HG03108 (cell line): ENCODE measurements around the gene LLGL1.
"Not testable (repeated sequence)": the region's sequence is repeated elsewhere in the genome, so short reads cannot be mapped to it uniquely, and the experiment has no call there.

Experiments
- ATAC-seq: cut with Tn5 transposase; IDR thresholded peaks from one replicate; pipeline ENCODE4 v1.9.1; 2021; ENCODE audit warnings: moderate library complexity; ENCODE audit not compliant: unreplicated experiment

The LLGL1 gene

DNA sequence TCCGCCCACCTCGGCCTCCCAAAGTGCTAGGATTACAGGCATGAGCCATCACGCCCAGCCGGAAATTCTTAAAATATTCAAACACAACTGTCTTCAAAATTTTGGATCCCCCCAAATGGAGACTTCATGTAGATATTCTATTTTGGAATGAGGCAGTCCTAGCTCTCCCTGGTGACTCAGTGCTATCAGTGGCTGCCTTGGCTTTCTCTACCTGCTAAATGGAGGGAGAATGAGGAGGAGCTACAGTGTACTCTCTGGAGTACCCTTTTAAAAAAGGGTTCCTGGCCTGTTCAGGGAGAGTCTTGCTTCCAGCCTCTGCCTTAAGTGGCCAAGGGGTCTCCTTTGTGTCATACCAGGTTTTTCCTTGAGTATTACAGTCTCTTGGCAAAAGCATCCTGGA, 31.0 kb upstream of the LLGL1 start:
- ATAC-seq, result no peak

DNA sequence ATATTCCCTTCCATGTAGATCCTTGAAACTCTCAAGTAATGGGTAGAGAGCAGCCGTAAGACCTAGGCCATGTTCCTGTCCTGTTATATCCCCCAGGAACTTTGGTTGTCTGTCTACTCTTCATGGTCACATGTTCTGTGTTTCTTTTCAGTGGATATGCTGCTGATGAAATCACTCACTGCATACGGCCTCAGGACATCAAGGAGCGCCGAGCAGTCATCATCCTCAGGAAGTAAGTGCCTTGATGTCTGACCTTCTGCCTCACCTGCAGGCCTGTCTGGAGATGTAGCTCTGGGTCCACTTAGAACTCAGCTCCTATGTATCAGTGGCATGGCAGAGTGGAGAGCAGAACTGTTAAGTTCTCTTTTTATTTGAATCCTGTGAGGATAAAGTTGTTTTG, 30.6 kb upstream of the LLGL1 start:
- no peak for ATAC-seq

DNA sequence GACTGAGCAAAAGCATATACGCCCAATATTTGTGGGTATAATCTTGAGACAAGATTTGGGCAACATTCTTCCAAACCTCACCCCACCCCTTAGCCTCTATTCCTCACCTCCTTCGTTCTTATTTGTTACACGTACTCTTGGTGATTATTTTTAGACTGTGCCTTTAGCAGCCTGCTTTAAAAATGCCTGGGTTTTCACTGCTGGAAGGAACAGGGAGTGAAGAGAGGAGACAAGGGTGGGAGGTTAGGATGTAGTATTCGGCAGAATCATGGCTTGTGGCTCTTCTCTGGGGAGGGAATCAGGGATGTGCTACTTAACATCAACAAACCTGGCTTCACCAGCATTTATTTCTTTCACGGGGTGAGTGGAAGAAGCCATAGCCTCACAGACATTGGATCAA, 30.2 kb upstream of the LLGL1 start:
- no peak for ATAC-seq

DNA sequence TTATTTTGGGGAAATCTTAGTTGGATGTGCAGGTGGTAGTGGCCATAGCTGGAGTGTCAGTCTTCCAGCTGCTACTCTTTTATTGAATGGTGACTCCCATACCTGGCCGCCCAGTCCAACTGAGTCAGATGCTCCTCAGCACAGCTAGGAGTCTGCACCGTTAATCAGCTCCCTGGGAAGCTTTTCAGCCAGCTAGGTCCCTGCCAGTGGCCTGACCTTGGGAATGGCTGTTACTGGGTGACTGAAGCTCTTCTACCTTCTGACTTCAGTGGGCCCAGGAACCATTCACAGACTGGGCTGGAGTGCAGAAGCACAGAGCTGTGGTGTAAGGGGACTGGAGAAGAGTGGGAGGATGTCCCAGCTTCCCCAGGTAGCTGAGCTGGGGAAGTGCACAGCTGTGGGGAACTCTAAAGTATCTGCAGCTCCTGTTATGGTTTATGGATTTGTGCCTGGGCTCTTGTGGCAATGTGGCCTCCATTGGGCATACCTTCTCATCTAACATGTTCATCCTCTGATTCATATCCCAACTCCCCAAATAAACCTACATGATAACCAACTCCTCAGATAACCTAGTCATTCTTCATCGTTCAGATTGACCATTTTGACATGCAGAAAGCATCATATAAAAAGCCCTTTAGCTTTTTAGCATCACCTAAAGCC, 27.8 kb upstream of the LLGL1 start:
- no peak for ATAC-seq

DNA sequence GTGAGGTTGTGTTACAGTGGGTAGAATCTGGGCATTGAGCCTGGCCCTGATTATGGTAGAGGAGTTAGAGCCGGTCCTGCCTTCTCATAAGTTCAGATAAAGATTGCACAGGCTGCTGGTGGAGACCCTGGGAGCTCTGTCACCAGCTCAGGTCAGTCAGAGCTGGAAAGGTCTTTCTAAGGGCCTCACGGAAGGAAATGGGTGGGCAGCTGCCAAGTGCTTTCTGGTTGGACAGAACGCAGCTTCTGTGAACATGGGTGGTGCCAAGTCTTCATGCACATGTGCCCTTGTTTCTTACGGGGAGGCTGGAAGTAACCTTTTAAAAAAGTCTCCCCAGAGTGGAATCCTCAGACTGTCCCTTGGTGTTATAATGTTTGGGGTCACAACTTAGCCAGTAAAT, 26.9 kb upstream of the LLGL1 start:
- ATAC-seq, result no peak

DNA sequence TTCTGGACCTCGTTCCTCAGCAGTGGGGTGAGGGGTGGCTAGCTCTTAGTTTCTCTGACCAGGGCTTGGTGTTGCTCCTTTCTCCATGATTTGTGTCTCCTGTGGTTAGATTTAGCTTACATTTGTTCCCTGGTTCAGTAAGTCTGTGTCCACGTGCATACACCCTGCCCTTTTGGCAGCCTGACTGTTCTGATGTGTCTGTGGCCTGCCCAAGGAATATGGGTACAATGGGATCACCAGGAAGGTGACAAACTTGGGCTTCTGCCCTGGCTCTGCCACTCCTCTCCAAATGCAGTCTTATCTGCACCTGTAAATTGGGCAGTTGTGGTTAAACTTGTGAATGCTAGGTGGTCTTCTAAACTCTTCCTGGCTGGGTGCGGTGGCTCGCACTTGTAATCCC, 24.3 kb upstream of the LLGL1 start:
- no peak for ATAC-seq

DNA sequence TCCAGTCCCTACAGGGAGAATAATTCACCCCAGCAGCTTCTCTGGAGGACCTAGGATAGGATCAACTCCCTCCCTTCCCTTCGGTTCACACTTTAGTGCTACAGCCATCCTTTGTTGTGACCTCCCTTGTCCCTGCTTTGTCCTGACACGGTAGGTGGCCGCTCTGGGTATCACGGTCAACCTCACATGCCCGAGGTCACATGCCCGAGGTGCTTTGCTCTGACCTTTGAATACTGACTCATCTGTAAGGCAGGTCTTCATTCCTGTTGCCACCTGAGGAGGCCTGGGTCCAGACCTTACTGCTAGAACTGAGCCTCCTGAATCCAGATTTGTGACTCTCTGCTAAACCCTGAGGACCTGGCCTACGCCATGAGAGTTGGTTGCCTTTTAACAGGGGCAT, 22.1 kb upstream of the LLGL1 start:
- no peak for ATAC-seq

DNA sequence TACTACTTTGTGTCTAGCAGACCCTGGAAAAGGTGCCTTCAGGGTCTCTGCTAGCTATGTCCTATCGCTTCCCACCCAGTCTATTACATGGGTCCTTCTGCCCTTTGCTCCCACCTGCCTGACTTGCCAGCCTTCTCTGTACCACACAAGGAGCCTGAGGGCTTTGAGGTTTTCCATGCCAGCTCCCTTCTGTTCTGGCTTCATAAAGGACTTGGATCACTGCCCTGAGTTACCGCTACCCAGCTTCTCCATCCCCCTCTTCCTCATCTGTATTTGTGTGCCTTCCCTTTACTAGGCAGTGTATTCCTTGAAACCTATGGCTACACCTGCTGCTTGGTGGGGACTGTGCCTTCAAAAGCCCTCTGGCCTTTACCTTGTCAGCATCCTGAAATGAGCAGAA, 19.6 kb upstream of the LLGL1 start:
- ATAC-seq, result no peak

DNA sequence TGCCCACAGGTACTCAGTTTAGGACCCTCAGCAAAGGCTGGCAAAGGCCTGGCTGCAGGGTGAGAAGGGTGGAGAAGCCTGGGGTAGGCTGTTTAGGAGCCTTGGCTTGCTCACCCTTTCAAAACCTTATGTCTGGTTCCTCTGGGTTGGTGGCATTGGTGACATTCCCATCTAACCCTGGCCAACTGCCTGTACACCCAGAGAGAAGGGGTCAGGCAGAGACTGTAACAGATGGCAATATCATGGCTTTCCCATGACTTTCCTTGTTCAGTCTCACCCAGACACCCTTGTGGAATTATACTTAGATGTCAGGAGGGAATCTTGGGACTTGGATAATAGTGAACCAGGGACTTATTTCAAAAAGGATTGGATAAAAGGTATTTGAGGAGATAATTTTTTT, 18.5 kb upstream of the LLGL1 start:
- no peak for ATAC-seq

DNA sequence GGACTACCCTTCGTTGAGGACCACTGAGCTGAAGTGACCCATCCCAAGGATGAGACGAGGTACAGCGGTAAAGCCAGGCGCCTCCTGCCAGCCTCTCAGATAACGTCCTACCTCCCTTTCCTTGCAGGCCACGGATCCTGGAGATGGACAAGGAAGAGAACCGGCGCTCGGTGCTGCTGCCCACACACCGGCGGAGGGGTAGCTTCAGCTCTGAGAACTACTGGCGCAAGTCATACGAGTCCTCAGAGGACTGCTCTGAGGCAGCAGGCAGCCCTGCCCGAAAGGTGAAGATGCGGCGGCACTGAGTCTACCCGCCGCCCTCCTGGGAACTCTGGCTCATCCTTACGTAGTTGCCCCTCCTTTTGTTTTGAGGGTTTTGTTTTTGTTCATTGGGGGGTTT, 17.3 kb upstream of the LLGL1 start:
- ATAC-seq, result no peak

DNA sequence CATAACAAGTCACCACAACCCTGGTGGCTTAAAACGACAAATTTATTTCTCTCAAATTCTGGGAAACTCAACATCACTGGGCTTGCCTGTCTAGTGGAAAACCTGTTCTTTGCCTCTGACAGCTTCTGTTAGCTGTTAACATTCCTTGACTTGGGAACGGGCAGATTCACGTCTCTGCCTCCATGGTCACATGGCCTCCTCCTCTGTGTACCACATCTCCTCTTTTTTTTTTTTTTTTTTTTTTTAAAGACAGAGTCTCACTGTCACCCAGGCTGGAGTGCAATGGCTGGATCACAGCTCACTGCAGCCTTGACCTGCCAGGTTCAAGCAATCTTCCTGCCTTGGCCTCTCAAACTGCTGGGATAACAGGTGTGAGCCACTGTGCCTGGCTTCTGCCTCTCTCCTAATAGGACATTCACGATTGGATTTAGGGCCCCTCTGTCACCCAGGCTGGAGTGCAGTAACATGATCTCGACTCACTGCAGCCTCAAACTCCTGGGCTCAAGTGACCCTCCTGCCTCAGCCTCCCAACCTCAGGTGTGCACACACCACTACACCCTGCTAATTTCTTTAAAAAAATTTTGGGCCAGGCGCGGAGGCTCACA, 11.7 kb upstream of the LLGL1 start:
- no peak for ATAC-seq

DNA sequence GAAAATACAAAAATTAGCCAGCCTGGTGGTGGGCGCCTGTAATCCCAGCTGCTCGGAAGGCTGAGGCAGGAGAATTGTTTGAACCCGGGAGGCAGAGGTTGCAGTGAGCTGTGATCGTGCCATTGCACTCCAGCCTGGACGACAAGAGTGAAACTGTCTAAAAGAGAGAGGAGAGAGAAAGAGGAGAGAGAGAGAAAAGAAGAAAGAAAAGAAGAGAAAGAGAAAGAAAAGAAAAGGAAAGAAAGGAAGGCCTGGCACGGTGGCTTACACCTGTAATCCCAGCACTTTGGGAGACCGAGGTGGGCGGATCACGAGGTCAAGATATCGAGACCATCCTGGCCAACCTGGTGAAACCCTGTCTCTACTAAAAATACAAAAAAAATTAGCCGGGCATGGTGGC, 8.5 kb upstream of the LLGL1 start:
- ATAC-seq, result not testable (repeated sequence)

DNA sequence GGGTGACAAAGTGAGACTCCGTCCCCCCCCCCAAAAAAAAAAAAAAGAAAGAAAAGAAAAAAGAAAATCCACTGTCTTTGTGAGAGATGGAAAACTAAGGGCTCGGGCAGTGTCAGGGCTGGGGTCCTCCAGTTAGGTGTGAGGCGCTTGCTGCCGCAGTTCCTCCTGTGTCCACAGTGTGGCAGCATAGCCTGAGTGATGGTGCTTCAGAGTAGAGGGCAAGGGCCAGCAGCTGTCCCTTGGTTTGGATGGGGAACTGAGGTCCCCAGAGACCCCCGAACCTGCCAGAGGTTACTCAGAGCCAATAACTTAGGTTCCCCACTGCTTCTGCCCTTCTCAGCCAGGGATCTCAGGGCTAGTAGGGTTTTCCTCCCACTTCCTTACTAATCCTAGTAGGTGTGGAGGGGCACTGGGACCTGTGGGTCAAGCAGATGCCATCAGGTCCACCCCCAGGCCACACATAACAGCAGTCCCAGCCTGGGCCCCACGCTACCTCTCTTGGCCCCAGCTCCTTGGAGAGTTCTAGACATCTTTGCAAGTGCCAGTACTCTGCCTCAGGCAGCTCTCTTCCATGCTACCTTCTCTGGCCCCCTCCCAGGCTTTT, 7.9 kb upstream of the LLGL1 start:
- no peak for ATAC-seq

DNA sequence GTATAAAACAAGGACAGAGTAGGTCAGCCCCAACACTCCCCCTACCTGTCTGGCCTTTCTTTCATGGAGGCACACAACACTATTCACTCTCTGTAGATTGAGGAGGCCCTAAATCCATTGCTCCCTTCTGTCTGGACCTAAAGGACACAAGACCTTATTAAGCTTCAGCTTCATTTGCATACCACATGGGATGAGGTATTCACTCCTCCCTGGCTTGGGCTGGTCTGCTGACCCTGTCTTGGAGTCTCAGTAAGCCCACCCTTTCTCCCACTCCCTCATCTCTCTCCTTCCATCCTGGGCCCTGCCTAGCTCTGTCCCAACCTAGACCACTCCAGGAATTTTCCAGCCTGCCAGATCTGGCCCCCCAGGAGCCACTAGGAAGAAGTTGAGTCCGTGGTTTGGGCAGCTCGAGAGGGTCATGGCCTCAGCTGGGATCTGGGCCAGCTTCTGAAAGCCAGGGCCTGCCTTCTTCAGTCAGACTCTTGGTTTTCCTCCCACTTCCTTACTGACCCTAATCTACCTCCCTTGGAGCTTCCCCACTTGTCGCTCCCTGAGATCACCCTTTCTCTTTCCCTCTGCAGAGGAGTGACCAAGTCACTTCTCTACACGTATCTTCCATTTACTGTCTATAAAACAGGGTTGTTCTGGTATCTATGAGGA, 6.5 kb upstream of the LLGL1 start:
- no peak for ATAC-seq

DNA sequence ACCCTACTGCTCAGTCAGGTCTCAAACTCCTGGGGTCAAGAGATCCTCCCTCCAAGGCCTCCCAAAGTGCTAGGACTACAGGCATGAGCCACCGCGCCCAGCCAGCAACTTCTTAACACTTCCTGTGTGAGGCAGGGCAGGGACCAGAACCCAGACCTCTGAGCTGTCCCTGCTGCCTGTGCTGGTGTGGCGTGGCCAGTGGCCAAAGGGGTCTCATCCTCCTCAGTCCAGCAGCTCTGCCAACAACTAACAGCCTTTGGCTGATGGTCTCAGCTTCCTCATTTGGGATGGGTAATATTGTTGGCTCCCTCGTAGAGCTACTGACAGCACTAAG, 1.4 kb upstream of the LLGL1 start:
- no peak for ATAC-seq

DNA sequence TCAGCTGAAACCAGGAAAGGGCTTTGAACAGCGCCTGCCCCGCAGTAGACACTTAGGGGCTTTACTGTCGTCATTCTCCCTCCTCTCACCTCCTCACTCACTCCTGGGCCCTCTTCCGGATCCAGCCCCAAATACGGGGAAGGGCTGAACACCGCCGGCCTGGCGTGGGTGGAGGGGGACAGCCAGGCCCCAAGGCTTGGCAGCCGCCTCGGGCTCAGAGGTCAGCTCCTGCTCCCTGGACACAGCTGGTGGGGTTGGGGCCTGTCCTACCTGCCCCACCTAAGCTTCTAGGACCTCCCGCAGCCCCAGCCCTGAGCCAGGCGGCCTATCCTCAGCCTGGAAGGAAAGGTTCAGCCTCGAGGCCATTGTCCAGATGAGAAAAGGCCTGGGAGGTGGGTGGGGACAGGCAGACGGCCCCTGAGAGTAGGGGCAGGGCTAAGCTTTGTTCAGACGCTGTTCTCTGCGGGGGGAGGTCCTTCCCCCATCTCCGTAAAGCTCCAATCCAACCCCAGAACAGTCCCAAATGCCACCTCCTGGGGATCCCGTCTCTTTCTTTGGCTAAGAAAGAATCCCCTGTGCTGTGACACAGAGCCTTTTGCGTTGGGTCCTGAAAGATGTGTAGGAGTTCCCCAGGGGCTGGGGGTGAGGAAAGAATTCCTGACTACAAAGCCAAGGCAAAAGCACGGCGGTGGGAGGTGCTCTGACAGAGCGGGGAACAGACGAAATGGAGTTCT, 881 bp upstream of the LLGL1 start:
- ATAC-seq, result no peak

DNA sequence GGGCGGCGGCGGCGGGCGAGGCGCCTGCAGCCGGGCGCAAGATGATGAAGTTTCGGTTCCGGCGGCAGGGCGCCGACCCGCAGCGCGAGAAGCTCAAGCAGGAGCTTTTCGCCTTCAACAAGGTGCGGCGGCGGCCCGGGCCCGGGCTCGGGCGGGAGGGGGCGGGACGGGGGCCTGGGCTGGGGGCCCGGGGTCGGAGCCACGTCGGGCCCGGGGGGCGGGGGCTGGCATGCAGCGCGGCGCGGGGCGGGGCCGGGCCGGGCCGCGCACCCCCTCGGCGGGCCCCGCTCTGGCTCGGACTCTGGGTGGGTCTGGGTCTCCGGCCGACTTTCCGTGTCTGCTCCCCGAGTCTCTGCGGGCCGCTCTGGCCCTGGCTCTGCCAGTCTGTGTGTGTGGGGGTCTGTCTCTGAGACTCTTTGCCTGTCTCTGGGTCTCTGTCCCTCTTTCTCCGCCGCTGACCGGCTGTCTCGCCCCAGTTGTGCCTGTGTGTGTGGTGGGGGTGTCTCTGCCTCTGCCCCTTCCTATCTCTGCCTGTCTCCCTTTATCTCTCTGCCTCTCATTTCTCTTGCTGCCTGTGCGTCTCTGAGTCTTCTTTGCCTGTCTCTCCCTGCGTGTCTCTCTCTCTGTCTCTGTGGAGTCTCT, 328 bp downstream of the LLGL1 start:
- ATAC-seq, result no peak

DNA sequence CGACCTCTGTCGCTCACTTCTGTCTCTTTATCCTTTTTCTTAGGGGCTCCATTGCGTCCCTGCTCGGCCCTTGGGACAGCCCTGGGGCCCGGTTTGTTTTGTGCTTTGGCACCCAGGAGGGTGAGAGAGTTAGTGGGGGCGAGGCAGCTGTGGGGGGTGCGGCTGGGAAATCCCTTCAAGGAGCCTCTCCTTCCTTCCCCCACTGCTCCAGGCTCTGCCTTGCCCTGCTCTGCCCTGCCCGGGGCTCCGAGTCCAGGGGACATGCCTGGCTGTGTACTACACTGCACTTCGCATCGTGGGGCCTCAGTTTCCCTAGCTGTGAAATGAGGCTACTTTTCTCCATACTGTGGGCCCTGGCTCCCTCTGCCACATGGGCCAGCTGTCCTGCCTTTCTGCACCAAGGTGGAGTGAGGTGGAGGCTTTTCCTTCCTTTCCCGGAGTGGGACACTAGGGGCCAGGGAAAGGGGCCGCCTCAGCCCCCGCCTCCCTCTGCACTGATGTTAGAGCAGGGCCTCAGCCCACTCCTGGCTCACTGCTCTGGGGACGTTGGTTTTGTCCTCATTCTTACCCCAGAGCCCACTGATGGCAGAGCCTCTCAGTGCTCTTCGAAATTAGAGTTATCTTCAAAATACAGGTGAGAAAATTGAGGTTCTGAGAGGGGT, 980 bp downstream of the LLGL1 start:
- ATAC-seq, result no peak

DNA sequence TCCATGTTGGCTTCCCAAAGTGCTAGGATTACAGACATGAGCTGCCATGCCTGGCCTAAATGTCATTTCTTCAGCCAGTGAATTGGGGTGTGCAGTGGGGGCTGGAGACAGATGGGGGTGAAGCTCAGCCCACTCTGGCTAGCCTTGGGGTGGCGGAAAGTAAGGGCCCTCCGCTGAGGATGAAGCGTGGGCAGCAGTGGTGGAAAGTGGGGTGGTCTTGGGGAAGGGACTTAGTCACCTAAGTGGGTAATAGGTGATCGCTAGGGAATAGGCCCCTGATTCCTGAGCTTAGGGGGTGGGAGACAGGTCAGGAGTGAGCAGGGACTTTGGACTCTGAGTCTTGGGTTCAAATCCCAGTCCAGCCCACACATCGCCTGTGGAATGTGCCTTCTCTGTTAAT, 2.2 kb downstream of the LLGL1 start:
- no peak for ATAC-seq

DNA sequence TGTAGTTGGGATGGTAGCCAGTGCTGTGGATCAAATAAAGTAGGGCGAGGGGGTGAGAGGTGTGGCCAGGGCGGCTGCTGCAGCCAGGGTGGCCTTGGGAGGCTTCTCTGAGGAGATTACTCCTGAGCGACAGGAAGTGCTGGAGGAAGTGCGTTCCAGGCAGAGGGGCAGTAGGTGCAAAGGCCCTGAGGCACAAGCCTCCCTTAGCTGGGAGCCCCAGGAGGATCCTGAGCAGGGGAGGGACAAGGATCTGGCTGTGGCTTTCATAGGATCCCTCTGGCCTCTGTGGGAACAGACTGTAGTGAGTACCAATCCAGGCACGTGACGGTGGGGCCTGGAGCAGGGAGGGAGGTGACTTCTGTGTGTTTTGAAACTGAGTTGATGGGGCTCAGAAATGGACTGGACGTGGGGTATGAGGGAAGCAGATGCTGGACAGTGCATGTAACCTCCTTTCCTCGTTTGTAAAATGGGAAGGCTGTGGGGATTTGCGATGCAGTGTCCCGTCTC, 2.8 kb downstream of the LLGL1 start:
- no peak for ATAC-seq

DNA sequence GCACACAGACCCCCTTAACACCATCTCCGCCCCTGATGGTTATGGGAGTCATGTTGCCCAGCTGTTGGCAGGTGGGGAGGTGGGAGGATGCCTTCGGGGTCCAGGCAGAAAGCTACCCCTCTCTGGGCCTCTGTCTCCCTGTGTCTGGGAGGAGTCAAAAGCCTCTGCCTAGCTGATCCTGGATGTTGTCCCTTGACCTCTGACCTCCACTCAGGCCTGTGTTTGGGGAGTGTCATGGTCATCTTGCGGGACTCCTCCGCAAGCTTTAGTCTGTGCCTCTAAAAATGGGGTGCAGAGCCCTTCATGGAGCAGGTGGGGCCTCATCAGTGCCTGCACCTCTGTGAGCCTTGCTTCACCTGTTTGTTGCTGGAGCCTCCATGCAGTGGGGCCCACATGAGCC, 3.8 kb downstream of the LLGL1 start:
- no peak for ATAC-seq
